ENCODE data around the gene E2F3.

The E2F3 gene

DNA sequence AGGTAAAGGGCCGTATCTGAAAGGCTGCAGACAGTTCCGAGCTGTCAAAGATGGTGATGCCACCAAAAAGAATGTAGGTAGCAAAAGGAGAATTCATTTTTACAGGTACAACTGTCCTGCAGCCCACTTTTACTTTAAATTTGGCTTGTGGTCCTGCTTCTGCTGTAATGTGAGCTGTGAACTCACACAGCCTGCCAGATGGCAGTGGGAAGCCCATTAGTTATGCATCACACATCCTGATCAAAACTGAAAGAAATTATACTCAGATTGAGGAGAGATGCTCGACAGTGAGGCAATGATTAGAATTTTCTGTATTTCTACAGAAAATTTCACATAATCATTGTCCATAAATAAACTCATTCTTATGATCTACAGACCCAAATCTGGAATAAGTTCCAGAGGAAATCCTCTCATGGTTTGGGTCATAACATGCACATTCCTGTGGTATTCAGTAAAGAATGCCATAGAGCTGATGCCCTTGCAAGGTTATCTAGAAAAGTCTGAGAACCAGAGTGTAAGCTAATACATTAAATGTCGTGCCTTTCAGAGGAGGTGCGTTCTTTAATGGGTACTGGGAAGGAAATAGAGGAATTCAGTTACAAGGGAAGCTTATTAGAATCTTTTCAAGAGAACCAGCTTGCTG, 23.9 kb upstream of the E2F3 start:
- H3K4me2 ChIP-seq (ENCODE audit: insufficient read depth, low read length): no peak overlapping the region
- no peaks in the 10 kb centered on the region for H4K20me1 ChIP-seq (ENCODE audit: insufficient read depth, low read length)
- no peak overlapping the region for H3K4me3 ChIP-seq (ENCODE audit: low read depth in 1 of 2, low read length in 2 of 2)
- H3K4me1 ChIP-seq (ENCODE audit: insufficient read depth, low read length): no peaks in the 10 kb centered on the region
- no peak overlapping the region for H3K9ac ChIP-seq (ENCODE audit: low read depth, low read length)
- ATAC-seq (ENCODE audit: insufficient read depth, low read depth): no peak
- H3K27ac ChIP-seq (ENCODE audit: low read length): no peak overlapping the region
- no peak overlapping the region for H2AFZ ChIP-seq (ENCODE audit: low read depth, low read length)
- TF ChIP-seq, protein P1, sequence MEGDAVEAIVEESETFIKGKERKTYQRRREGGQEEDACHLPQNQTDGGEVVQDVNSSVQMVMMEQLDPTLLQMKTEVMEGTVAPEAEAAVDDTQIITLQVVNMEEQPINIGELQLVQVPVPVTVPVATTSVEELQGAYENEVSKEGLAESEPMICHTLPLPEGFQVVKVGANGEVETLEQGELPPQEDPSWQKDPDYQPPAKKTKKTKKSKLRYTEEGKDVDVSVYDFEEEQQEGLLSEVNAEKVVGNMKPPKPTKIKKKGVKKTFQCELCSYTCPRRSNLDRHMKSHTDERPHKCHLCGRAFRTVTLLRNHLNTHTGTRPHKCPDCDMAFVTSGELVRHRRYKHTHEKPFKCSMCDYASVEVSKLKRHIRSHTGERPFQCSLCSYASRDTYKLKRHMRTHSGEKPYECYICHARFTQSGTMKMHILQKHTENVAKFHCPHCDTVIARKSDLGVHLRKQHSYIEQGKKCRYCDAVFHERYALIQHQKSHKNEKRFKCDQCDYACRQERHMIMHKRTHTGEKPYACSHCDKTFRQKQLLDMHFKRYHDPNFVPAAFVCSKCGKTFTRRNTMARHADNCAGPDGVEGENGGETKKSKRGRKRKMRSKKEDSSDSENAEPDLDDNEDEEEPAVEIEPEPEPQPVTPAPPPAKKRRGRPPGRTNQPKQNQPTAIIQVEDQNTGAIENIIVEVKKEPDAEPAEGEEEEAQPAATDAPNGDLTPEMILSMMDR (IDR thresholded peaks at IDR 0.05; ENCODE audit: borderline replicate concordance, extremely low read depth, low read length, poor library complexity, severe bottlenecking): no peak
- no peak for TF ChIP-seq EZH2 (IDR thresholded peaks at IDR 0.05; ENCODE audit: borderline replicate concordance, low read depth, low read length, severe bottlenecking)
- no peaks in the 10 kb centered on the region for H3K79me2 ChIP-seq (ENCODE audit: insufficient read depth, low read length)
- no peaks in the 10 kb centered on the region for H3K9me3 ChIP-seq (ENCODE audit: insufficient read depth, low read length, severe bottlenecking)
- H3K36me3 ChIP-seq (ENCODE audit: insufficient read depth, low read length): no peaks in the 10 kb centered on the region
- no peaks in the 10 kb centered on the region for H3K27me3 ChIP-seq (ENCODE audit: insufficient read depth, low read length, poor library complexity)
- DNase-seq: no peak

DNA sequence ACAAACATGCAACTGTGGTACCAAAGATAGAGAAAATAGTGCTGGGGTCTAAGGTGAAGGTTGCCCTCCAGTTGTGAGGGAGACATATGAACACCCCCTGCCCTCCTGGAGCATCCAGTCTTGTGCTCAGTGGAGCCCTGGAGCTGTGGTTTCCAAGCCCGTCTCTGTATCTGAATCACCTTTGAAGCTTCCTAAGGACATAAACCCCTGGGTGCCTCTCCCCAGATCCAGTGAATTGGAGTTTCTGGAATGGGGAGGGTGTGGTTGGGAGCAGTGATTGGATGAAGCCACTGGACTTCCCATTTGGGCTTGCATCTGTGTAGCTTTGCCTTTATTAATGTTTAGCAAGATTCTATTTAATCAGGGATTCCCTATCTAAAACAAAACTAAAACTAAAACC, 22.4 kb upstream of the E2F3 start:
- Histone ChIP-seq H3K27me3 (ENCODE audit: insufficient read depth, low read length, poor library complexity) (no peaks in the 10 kb centered on the region), H3K36me3 (ENCODE audit: insufficient read depth, low read length) (no peaks in the 10 kb centered on the region), H2AFZ (ENCODE audit: low read depth, low read length) (no peak overlapping the region), H3K9me3 (ENCODE audit: insufficient read depth, low read length, severe bottlenecking) (no peaks in the 10 kb centered on the region), H3K27ac (ENCODE audit: low read length) (no peak overlapping the region), H4K20me1 (ENCODE audit: insufficient read depth, low read length) (no peaks in the 10 kb centered on the region), H3K4me3 (ENCODE audit: low read depth in 1 of 2, low read length in 2 of 2) (no peak overlapping the region), H3K9ac (ENCODE audit: low read depth, low read length) (no peak overlapping the region), H3K79me2 (ENCODE audit: insufficient read depth, low read length) (no peaks in the 10 kb centered on the region), H3K4me2 (ENCODE audit: insufficient read depth, low read length) (no peak overlapping the region), H3K4me1 (ENCODE audit: insufficient read depth, low read length) (no peaks in the 10 kb centered on the region)
- DNase-seq (no peak), ATAC-seq (ENCODE audit: insufficient read depth, low read depth) (no peak)
- TF ChIP-seq EZH2 (IDR thresholded peaks at IDR 0.05; ENCODE audit: borderline replicate concordance, low read depth, low read length, severe bottlenecking): no peak
- TF ChIP-seq, protein P1 (IDR thresholded peaks at IDR 0.05; ENCODE audit: borderline replicate concordance, extremely low read depth, low read length, poor library complexity, severe bottlenecking): no peak

DNA sequence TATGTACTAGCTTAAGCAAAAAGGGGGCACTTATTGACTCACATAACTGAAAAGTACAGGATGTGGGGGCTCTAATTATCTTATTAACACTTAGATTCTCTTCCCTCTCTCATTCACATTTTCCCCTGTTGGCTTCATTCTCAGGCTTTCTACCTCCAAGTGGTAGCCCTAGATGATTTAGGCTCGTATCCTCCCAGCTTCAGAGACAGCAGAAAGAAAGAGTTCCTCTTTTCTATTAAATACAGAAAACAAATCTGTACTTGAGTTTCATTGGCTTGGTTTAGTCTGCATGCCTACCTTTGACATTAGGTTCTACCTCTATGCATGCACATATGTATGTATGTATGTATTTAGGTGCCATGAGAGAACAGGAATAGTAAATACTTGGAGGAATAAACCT, 15.5 kb upstream of the E2F3 start:
- no peak overlapping the region for H3K9ac ChIP-seq (ENCODE audit: low read depth, low read length)
- no peak for ATAC-seq (ENCODE audit: insufficient read depth, low read depth)
- H3K36me3 ChIP-seq (ENCODE audit: insufficient read depth, low read length): no peaks in the 10 kb centered on the region
- H2AFZ ChIP-seq (ENCODE audit: low read depth, low read length): no peak overlapping the region
- no peak for TF ChIP-seq EZH2 (IDR thresholded peaks at IDR 0.05; ENCODE audit: borderline replicate concordance, low read depth, low read length, severe bottlenecking)
- TF ChIP-seq, protein P1 (IDR thresholded peaks at IDR 0.05; ENCODE audit: borderline replicate concordance, extremely low read depth, low read length, poor library complexity, severe bottlenecking): no peak
- H3K27ac ChIP-seq (ENCODE audit: low read length): no peak overlapping the region
- no peaks in the 10 kb centered on the region for H3K4me1 ChIP-seq (ENCODE audit: insufficient read depth, low read length)
- DNase-seq: no peak
- H3K79me2 ChIP-seq (ENCODE audit: insufficient read depth, low read length): no peaks in the 10 kb centered on the region
- H4K20me1 ChIP-seq (ENCODE audit: insufficient read depth, low read length): no peaks in the 10 kb centered on the region
- H3K9me3 ChIP-seq (ENCODE audit: insufficient read depth, low read length, severe bottlenecking): no peaks in the 10 kb centered on the region
- no peak overlapping the region for H3K4me2 ChIP-seq (ENCODE audit: insufficient read depth, low read length)
- H3K27me3 ChIP-seq (ENCODE audit: insufficient read depth, low read length, poor library complexity): no peaks in the 10 kb centered on the region
- H3K4me3 ChIP-seq (ENCODE audit: low read depth in 1 of 2, low read length in 2 of 2): no peak overlapping the region

Measured in DND-41 (cell line).